MCF 10A (cell line): ENCODE results near the gene TOLLIP. TPM values are rescaled to one million over a fixed set of nuclear protein-coding genes. Genes with fewer than 3 reads are reported as not detected.

Source experiments
- BruUV-seq: library from RNA; stranded (reverse); fragments of 400-500 nt; replicated peaks from 2 replicates; lab custom pipeline; 2021; lab: Mats Ljungman, UMichigan
- CTCF ChIA-PET: fragments of 300-600 bp; sonication (Branson Sonifier 250); formaldehyde crosslinking; extraction: SDS; loops from one replicate; lab custom pipeline; 2021; ENCODE audit warnings: antibody characterized with exemption, inconsistent platforms; lab: Yijun Ruan, JAX
- POLR2A ChIA-PET: fragments of 300-600, 350-650 bp; sonication (Branson Sonifier 250); formaldehyde crosslinking; extraction: SDS; loops from one replicate; lab custom pipeline; 2020; ENCODE audit warnings: antibody characterized with exemption, inconsistent platforms; lab: Yijun Ruan, JAX
- DNase-seq: peaks from one replicate; pipeline ENCODE4 v3.0.0-alpha.2; 2018; ENCODE audit not compliant: unreplicated experiment
- H3K27ac Mint-ChIP-seq: one replicate; pipeline ENCODE4 v1.8.0; 2022; ENCODE audit warnings: mild to moderate bottlenecking, low read depth, mixed read lengths; ENCODE audit not compliant: unreplicated experiment
- H3K27me3 Mint-ChIP-seq: one replicate; pipeline ENCODE4 v1.8.0; 2022; ENCODE audit warnings: mixed read lengths; ENCODE audit not compliant: insufficient read depth, unreplicated experiment
- H3K36me3 Mint-ChIP-seq: one replicate; pipeline ENCODE4 v1.8.0; 2022; ENCODE audit warnings: mild to moderate bottlenecking, moderate library complexity, mixed read lengths; ENCODE audit not compliant: insufficient read depth, unreplicated experiment
- H3K4me1 Mint-ChIP-seq: one replicate; pipeline ENCODE4 v1.8.0; 2022; ENCODE audit warnings: mixed read lengths; ENCODE audit not compliant: insufficient read depth, unreplicated experiment
- H3K4me3 Mint-ChIP-seq: one replicate; pipeline ENCODE4 v1.8.0; 2022; ENCODE audit warnings: mild to moderate bottlenecking, moderate library complexity, mixed read lengths; ENCODE audit not compliant: unreplicated experiment
- H3K9me3 Mint-ChIP-seq: one replicate; pipeline ENCODE4 v1.8.0; 2022; ENCODE audit warnings: mixed read lengths; ENCODE audit not compliant: unreplicated experiment
- CTCF ChIP-seq: fragments of 200-600 bp; IDR thresholded peaks from one replicate; pipeline ENCODE4 v1.8.0; 2022; ENCODE audit warnings: antibody characterized with exemption, mild to moderate bottlenecking; ENCODE audit not compliant: unreplicated experiment
- intact Hi-C: fragments of 100-400 bp; cut with micrococcal nuclease; formaldehyde crosslinking; loops from 2 replicates; pipeline ENCODE4 v1.14.1; 2022
- total RNA-seq: library from RNA; stranded (reverse); gene quantifications from 2 replicates; pipeline ENCODE4 v1.2.3, GENCODE V29; 2022

The TOLLIP gene
- total RNA-seq, 1 experiment from 2014 or later = 58.8 TPM

GRCh38 chr11:1256257-1257045 is 53.0 kb downstream of the TOLLIP start:
- intact Hi-C loops = no loop called here
- POLR2A ChIA-PET = no interaction called here
- no TSS peak for BruUV-seq
- peaks cover 6% of the 10 kb centered on the region for H3K9me3 Mint-ChIP-seq
- CTCF ChIA-PET = interaction anchor here (0.7 kb wide), 1 partner anchor 771 kb away, joined by 7 read pairs; no protein-coding TSS in a partner anchor
- H3K4me3 Mint-ChIP-seq = no peak overlapping the region
- H3K4me1 Mint-ChIP-seq = no peaks in the 10 kb centered on the region
- DNase-seq = no peak
- H3K27me3 Mint-ChIP-seq = no peaks in the 10 kb centered on the region
- H3K36me3 Mint-ChIP-seq = no peaks in the 10 kb centered on the region
- TF ChIP-seq CTCF = no peak
- H3K27ac Mint-ChIP-seq = no peak overlapping the region

GRCh38 chr11:1255151-1255550 is 54.3 kb downstream of the TOLLIP start:
- CTCF ChIA-PET = no interaction called here
- H3K4me3 Mint-ChIP-seq = no peak overlapping the region
- intact Hi-C loops = no loop called here
- H3K4me1 Mint-ChIP-seq = no peaks in the 10 kb centered on the region
- POLR2A ChIA-PET = no interaction called here
- H3K27me3 Mint-ChIP-seq = no peaks in the 10 kb centered on the region
- no TSS peak for BruUV-seq
- peaks cover 6% of the 10 kb centered on the region for H3K9me3 Mint-ChIP-seq
- DNase-seq = no peak
- no peaks in the 10 kb centered on the region for H3K36me3 Mint-ChIP-seq
- H3K27ac Mint-ChIP-seq = no peak overlapping the region
- TF ChIP-seq CTCF = no peak

GRCh38 chr11:1254733-1255132 is 54.7 kb downstream of the TOLLIP start:
- H3K27ac Mint-ChIP-seq = no peak overlapping the region
- H3K27me3 Mint-ChIP-seq = no peaks in the 10 kb centered on the region
- BruUV-seq = no TSS peak
- ChIA-PET CTCF (interaction anchor here (0.6 kb wide), 1 partner anchor 138 kb away, joined by 3 read pairs; no protein-coding TSS in a partner anchor), POLR2A (no interaction called here)
- no peaks in the 10 kb centered on the region for H3K4me1 Mint-ChIP-seq
- intact Hi-C loops = no loop called here
- no peaks in the 10 kb centered on the region for H3K36me3 Mint-ChIP-seq
- H3K9me3 Mint-ChIP-seq = peaks cover 6% of the 10 kb centered on the region
- TF ChIP-seq CTCF = no peak
- DNase-seq = no peak
- H3K4me3 Mint-ChIP-seq = no peak overlapping the region

GRCh38 chr11:1254086-1254648 is 55.3 kb downstream of the TOLLIP start:
- POLR2A ChIA-PET = no interaction called here
- H3K27ac Mint-ChIP-seq = no peak overlapping the region
- no TSS peak for BruUV-seq

More at GRCh38 chr11:1254086-1254648, 55.3 kb downstream of the TOLLIP start:
- CTCF ChIA-PET = interaction anchor here (0.6 kb wide), 1 partner anchor 137 kb away, joined by 3 read pairs; no protein-coding TSS in a partner anchor
- no peak for TF ChIP-seq CTCF
- intact Hi-C loops = no loop called here
- no peaks in the 10 kb centered on the region for H3K36me3 Mint-ChIP-seq
- no peak for DNase-seq
- H3K9me3 Mint-ChIP-seq = peaks cover 6% of the 10 kb centered on the region
- no peaks in the 10 kb centered on the region for H3K4me1 Mint-ChIP-seq
- no peaks in the 10 kb centered on the region for H3K27me3 Mint-ChIP-seq
- no peak overlapping the region for H3K4me3 Mint-ChIP-seq
